CD4-positive, alpha-beta T cell (primary cell): ENCODE data around the gene RPS23. TPM values are rescaled to one million over a fixed set of nuclear protein-coding genes. Genes with fewer than 3 reads are reported as not detected.

Source experiments
- ATAC-seq: fragments of 200-7000 bp; cut with Tn5 transposase; one replicate; pipeline ENCODE4 v1.10.0; 2022; ENCODE audit warnings: mild to moderate bottlenecking; ENCODE audit not compliant: poor library complexity
- CTCF ChIA-PET: fragments of 350-600 bp; sonication (Branson Sonifier 250); formaldehyde crosslinking; loops from one replicate; lab custom pipeline; 2021; ENCODE audit warnings: antibody characterized with exemption, inconsistent platforms; lab: Charles Lee
- POLR2A ChIA-PET: fragments of 350-600 bp; sonication (Branson Sonifier 250); formaldehyde crosslinking; loops from one replicate; lab custom pipeline; 2021; ENCODE audit warnings: antibody characterized with exemption, inconsistent platforms; lab: Charles Lee
- DNase-seq, 14 experiments: peaks; one replicate each; pipeline ENCODE4 v3.0.0-alpha.2; 2013 to 2020; ENCODE audit warnings: mixed read lengths in 2 of 14
- H3K27ac ChIP-seq, 2 donors: one replicate each; pipeline versions ENCODE4 v1.5.1 to v1.7.0; 2013; ENCODE audit warnings: low read length in 2 of 2, low read depth in 1 of 2, mild to moderate bottlenecking in 1 of 2
- H3K27me3 ChIP-seq, 2 experiments: 1 replicate in 1 of 2; 2 replicates in 1 of 2; pipeline versions ENCODE4 v1.6.1 to v1.7.0; 2013; ENCODE audit warnings: low read length in 2 of 2, control low read depth in 1 of 2, mild to moderate bottlenecking in 1 of 2, moderate library complexity in 1 of 2; ENCODE audit not compliant: insufficient read depth in 2 of 2, control insufficient read depth in 1 of 2
- H3K36me3 ChIP-seq: one replicate; pipeline ENCODE4 v1.6.1; 2013; ENCODE audit warnings: low read length, control low read depth; ENCODE audit not compliant: insufficient read depth
- H3K4me1 ChIP-seq: one replicate; pipeline ENCODE4 v1.6.1; 2013; ENCODE audit warnings: low read length, control low read depth; ENCODE audit not compliant: insufficient read depth
- H3K4me3 ChIP-seq: one replicate; pipeline ENCODE4 v1.5.1; 2013; ENCODE audit warnings: mild to moderate bottlenecking, low read length, moderate library complexity
- H3K9me3 ChIP-seq, 2 experiments: 1 replicate in 1 of 2; 2 replicates in 1 of 2; pipeline versions ENCODE4 v1.6.1 to v1.7.0; 2013; ENCODE audit warnings: low read length in 2 of 2, mild to moderate bottlenecking in 2 of 2, control low read depth in 1 of 2, moderate library complexity in 1 of 2; ENCODE audit not compliant: control insufficient read depth in 1 of 2, insufficient read depth in 1 of 2
- H3K27ac Mint-ChIP-seq: one replicate; pipeline ENCODE4 v1.8.0; 2020; ENCODE audit warnings: mixed read lengths
- H3K27me3 Mint-ChIP-seq: one replicate; pipeline ENCODE4 v1.8.0; 2021; ENCODE audit warnings: mixed read lengths
- H3K36me3 Mint-ChIP-seq: one replicate; pipeline ENCODE4 v1.8.0; 2021; ENCODE audit warnings: low read depth, mixed read lengths
- H3K4me1 Mint-ChIP-seq: one replicate; pipeline ENCODE4 v1.8.0; 2021; ENCODE audit warnings: low read depth, mixed read lengths
- H3K4me3 Mint-ChIP-seq: one replicate; pipeline ENCODE4 v1.8.0; 2020; ENCODE audit warnings: mild to moderate bottlenecking, mixed read lengths
- H3K9me3 Mint-ChIP-seq: one replicate; pipeline ENCODE4 v1.8.0; 2020; ENCODE audit warnings: mixed read lengths
- CTCF ChIP-seq: fragments of 200-600 bp; IDR thresholded peaks from one replicate; pipeline ENCODE4 v1.8.0; 2022; ENCODE audit warnings: antibody characterized with exemption, mild to moderate bottlenecking
- intact Hi-C, 2 experiments: fragments of 100-400 bp; cut with DNase I in 1 of 2; cut with micrococcal nuclease in 1 of 2; formaldehyde crosslinking; loops; one replicate each; pipeline versions ENCODE4 v1.15.1 to v1.9.0; 2023 to 2025; cut with DNase I, micrococcal nuclease
- total RNA-seq, 174 experiments: library from RNA in 2 of 174; stranded (reverse) in 2 of 174; gene quantifications; one replicate each; pipeline ENCODE4 v1.2.3 and lab custom pipeline; 2021 to 2026

RPS23 gene
- total RNA-seq, 2 experiments from 2014 or later: 4,190 to 4,212 TPM

GRCh38 chr5:82312373-82312856 is 34.3 kb upstream of the RPS23 start:
- POLR2A ChIA-PET: no interaction called here
- Histone ChIP-seq H3K27me3 (no peaks in the 10 kb centered on the region), H3K9me3 (no peaks in the 10 kb centered on the region), H3K4me1 (no peaks in the 10 kb centered on the region), H3K36me3 (no peaks in the 10 kb centered on the region), H3K4me3 (no peak overlapping the region), H3K27ac (no peak overlapping the region)
- Mint-ChIP-seq H3K9me3 (no peaks in the 10 kb centered on the region), H3K4me1 (no peaks in the 10 kb centered on the region), H3K27me3 (peaks cover 4% of the 10 kb centered on the region), H3K27ac (no peak overlapping the region), H3K4me3 (no peak overlapping the region), H3K36me3 (peaks cover 8% of the 10 kb centered on the region)
- CTCF ChIA-PET: interaction anchor here (1.0 to 1.7 kb wide), 2 partner anchors 9 to 22 kb away, joined by 3 to 4 read pairs; no protein-coding TSS in a partner anchor
- DNase-seq (peak in 8 of 14 experiments; percentile 1 to 55 (median 29)), ATAC-seq (no peak)
- no peak for TF ChIP-seq CTCF
- intact Hi-C loops: loop anchor here in 1 of 2 experiments (1.0 kb wide), 1 partner anchor 1252 kb away; no protein-coding TSS in a partner anchor

- Histone ChIP-seq H3K4me3 (no peak overlapping the region), H3K36me3 (no peaks in the 10 kb centered on the region), H3K27me3 (no peaks in the 10 kb centered on the region), H3K27ac (no peak overlapping the region), H3K4me1 (no peaks in the 10 kb centered on the region), H3K9me3 (no peaks in the 10 kb centered on the region)
- no peak for TF ChIP-seq CTCF
- DNase-seq (no peak), ATAC-seq (no peak)
- Mint-ChIP-seq H3K4me3 (no peak overlapping the region), H3K27me3 (no peaks in the 10 kb centered on the region), H3K27ac (no peak overlapping the region), H3K4me1 (no peaks in the 10 kb centered on the region), H3K36me3 (peaks cover 15% of the 10 kb centered on the region), H3K9me3 (no peaks in the 10 kb centered on the region)
- CTCF ChIA-PET: no interaction called here
- intact Hi-C loops: no loop called here
- POLR2A ChIA-PET: no interaction called here
Measured at GRCh38 chr5:82309091-82309531, 31.0 kb upstream of the RPS23 start.

GRCh38 chr5:82308416-82308815 is 30.3 kb upstream of the RPS23 start:
- TF ChIP-seq CTCF: no peak
- Mint-ChIP-seq H3K4me1 (no peaks in the 10 kb centered on the region), H3K9me3 (no peaks in the 10 kb centered on the region), H3K27me3 (no peaks in the 10 kb centered on the region), H3K36me3 (peaks cover 15% of the 10 kb centered on the region), H3K4me3 (no peak overlapping the region), H3K27ac (no peak overlapping the region)
- intact Hi-C loops: no loop called here
- ChIA-PET CTCF (no interaction called here), POLR2A (no interaction called here)
- DNase-seq: no peak
- Histone ChIP-seq H3K36me3 (no peaks in the 10 kb centered on the region), H3K27ac (no peak overlapping the region), H3K4me3 (no peak overlapping the region), H3K4me1 (no peaks in the 10 kb centered on the region), H3K9me3 (no peaks in the 10 kb centered on the region), H3K27me3 (no peaks in the 10 kb centered on the region)
- ATAC-seq: no peak
